HG03378 (cell line): ENCODE results near the gene C1orf53.

Experiments
- ATAC-seq: cut with Tn5 transposase; IDR thresholded peaks from one replicate; pipeline ENCODE4 v1.9.1; 2021; ENCODE audit warnings: mild to moderate bottlenecking, moderate library complexity; ENCODE audit not compliant: unreplicated experiment

C1orf53 gene

GRCh38 chr1:197954718-197955418, 52.4 kb downstream of the C1orf53 start:
- no peak for ATAC-seq

GRCh38 chr1:197955486-197956394, 53.3 kb downstream of the C1orf53 start:
- no peak for ATAC-seq
